Activated T-helper 1 cell treated with anti-CD3 and anti-CD28 coated beads, Interleukin-12 subunit alpha, Interleukin-12 subunit beta, Interleukin-2, Interleukin-4 antibody, amounts not matched to agents 30 ng/mL and 10 ng/mL and 1 ng/mL, durations not matched to agents 14 hours and 24 hours and 36 hours (primary cell): ENCODE measurements around the gene MAP3K20. TPM values are rescaled to one million over a fixed set of nuclear protein-coding genes. Genes with fewer than 3 reads are reported as not detected.

ENCODE experiments used
- DNase-seq: peaks from one replicate; pipeline ENCODE4 v3.0.0; 2021; ENCODE audit warnings: low spot score
- H3K27ac Mint-ChIP-seq: one replicate; pipeline ENCODE4 v1.8.0; 2021; ENCODE audit warnings: mild to moderate bottlenecking, mixed read lengths
- H3K27me3 Mint-ChIP-seq: one replicate; pipeline ENCODE4 v1.8.0; 2022; ENCODE audit warnings: mild to moderate bottlenecking, moderate library complexity, mixed read lengths; ENCODE audit not compliant: insufficient read depth
- H3K36me3 Mint-ChIP-seq: one replicate; pipeline ENCODE4 v1.8.0; 2021; ENCODE audit warnings: low read depth, mixed read lengths
- H3K4me1 Mint-ChIP-seq: one replicate; pipeline ENCODE4 v1.8.0; 2021; ENCODE audit warnings: low read depth, mixed read lengths
- H3K4me3 Mint-ChIP-seq: one replicate; pipeline ENCODE4 v1.8.0; 2021; ENCODE audit warnings: mild to moderate bottlenecking, moderate library complexity, mixed read lengths
- H3K9me3 Mint-ChIP-seq: one replicate; pipeline ENCODE4 v1.8.0; 2021; ENCODE audit warnings: mixed read lengths
- intact Hi-C: fragments of 100-400 bp; cut with micrococcal nuclease; formaldehyde crosslinking; loops from one replicate; pipeline ENCODE4 v1.15.1; 2024
- total RNA-seq: library from RNA; stranded (reverse); gene quantifications from 2 replicates; pipeline ENCODE4 v1.2.3, GENCODE V29; 2022

The MAP3K20 gene
- total RNA-seq, 1 donor from 2014 or later, result 17.7 TPM

GRCh38 chr2:173214213-173214612, 138.6 kb downstream of the MAP3K20 start:
- Mint-ChIP-seq H3K4me3 (no peak overlapping the region), H3K27ac (no peak overlapping the region), H3K4me1 (peaks cover 12% of the 10 kb centered on the region), H3K27me3 (no peaks in the 10 kb centered on the region), H3K36me3 (peaks cover 6% of the 10 kb centered on the region), H3K9me3 (no peaks in the 10 kb centered on the region)
- intact Hi-C loops, result loop anchor here (5.0 to 10.0 kb wide), 2 partner anchors 122 to 1131 kb away; no protein-coding TSS in a partner anchor
- no peak for DNase-seq

DNA sequence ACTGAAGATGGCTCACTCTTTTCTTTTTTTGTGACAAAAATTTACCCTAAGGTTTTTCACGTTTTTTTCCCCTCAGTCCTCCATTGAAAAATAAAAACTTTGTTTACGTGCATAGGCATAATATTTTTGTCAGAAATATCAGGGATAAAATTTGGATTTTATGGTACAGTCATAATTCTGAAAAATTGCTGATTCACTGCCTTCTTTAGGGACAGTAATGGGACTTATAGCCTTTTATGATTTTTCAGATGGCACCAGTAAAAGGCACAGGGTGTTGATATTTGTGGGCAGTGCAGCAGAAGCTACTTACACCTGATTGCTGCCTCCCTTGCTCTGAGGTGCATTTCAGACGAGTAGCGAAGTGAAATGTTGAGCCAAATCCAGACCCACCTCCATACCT, 139.7 kb downstream of the MAP3K20 start:
- intact Hi-C loops, result loop anchor here (10.0 kb wide), 1 partner anchor 1129 kb away; no protein-coding TSS in a partner anchor
- Mint-ChIP-seq H3K36me3 (peaks cover 6% of the 10 kb centered on the region), H3K4me3 (no peak overlapping the region), H3K4me1 (peaks cover 11% of the 10 kb centered on the region), H3K9me3 (no peaks in the 10 kb centered on the region), H3K27ac (no peak overlapping the region), H3K27me3 (no peaks in the 10 kb centered on the region)
- no peak for DNase-seq

- peaks cover 6% of the 10 kb centered on the region for H3K4me1 Mint-ChIP-seq
Measured at GRCh38 chr2:173216051-173216450, 140.4 kb downstream of the MAP3K20 start.

GRCh38 chr2:173216668-173217067, 141.0 kb downstream of the MAP3K20 start:
- no peak for DNase-seq
- H3K4me1 Mint-ChIP-seq, result peaks cover 6% of the 10 kb centered on the region
- no peak overlapping the region for H3K4me3 Mint-ChIP-seq
- H3K36me3 Mint-ChIP-seq, result peaks cover 6% of the 10 kb centered on the region
- intact Hi-C loops, result loop anchor here (10.0 kb wide), 1 partner anchor 1128 kb away; no protein-coding TSS in a partner anchor
- H3K9me3 Mint-ChIP-seq, result no peaks in the 10 kb centered on the region
- no peaks in the 10 kb centered on the region for H3K27me3 Mint-ChIP-seq
- no peak overlapping the region for H3K27ac Mint-ChIP-seq

More at GRCh38 chr2:173216051-173216450, 140.4 kb downstream of the MAP3K20 start:
- no peak overlapping the region for H3K27ac Mint-ChIP-seq
- H3K4me3 Mint-ChIP-seq, result no peak overlapping the region
- peaks cover 5% of the 10 kb centered on the region for H3K36me3 Mint-ChIP-seq
- no peaks in the 10 kb centered on the region for H3K27me3 Mint-ChIP-seq
- H3K9me3 Mint-ChIP-seq, result no peaks in the 10 kb centered on the region
- DNase-seq, result no peak
- intact Hi-C loops, result loop anchor here (10.0 kb wide), 1 partner anchor 1129 kb away; no protein-coding TSS in a partner anchor

DNA sequence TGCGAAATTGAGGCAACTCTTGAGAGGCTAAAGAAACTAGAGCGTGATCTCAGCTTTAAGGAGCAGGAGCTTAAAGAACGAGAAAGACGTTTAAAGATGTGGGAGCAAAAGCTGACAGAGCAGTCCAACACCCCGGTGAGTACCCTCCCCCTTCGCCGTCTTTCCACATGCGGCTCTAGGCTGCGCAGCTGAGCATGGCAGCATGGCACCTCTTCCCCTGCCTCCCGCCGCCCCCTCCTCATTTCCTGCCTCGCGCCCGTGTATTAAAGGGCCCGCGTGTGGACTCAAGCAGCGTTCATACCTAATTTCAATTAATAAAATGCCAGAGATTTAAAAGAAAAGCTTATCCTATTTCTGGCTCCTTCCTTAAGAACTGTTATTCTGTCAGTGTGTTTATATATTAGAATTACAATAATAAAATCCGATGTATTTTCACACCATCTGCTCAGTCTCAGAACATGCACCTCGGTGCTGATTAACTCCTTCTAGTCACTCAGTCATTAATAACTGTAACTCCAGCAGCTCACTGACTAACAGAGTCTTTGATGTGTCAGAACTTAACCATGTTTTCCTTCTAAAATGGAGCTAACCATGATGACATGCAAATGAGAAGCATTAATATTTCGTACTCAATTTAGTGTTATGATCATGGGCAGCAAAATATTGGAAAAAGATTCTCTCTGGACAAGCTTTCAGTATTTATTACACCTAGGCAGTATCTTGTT, 141.6 kb downstream of the MAP3K20 start:
- no peaks in the 10 kb centered on the region for H3K27me3 Mint-ChIP-seq
- no peak overlapping the region for H3K4me3 Mint-ChIP-seq
- peaks cover 6% of the 10 kb centered on the region for H3K36me3 Mint-ChIP-seq
- H3K27ac Mint-ChIP-seq, result no peak overlapping the region
- no peak for DNase-seq
- H3K4me1 Mint-ChIP-seq, result peaks cover 6% of the 10 kb centered on the region
- no peaks in the 10 kb centered on the region for H3K9me3 Mint-ChIP-seq
- intact Hi-C loops, result loop anchor here (10.0 kb wide), 1 partner anchor 1128 kb away; no protein-coding TSS in a partner anchor

- Mint-ChIP-seq H3K27me3 (peaks cover 3% of the 10 kb centered on the region), H3K9me3 (no peaks in the 10 kb centered on the region), H3K4me3 (no peak overlapping the region), H3K36me3 (peaks cover 6% of the 10 kb centered on the region), H3K27ac (no peak overlapping the region), H3K4me1 (peaks cover 6% of the 10 kb centered on the region)
- no peak for DNase-seq
- intact Hi-C loops, result loop anchor here (10.0 kb wide), 1 partner anchor 1126 kb away; no protein-coding TSS in a partner anchor
Measured at GRCh38 chr2:173218326-173219056, 142.8 kb downstream of the MAP3K20 start.

- H3K27me3 Mint-ChIP-seq, result peaks cover 6% of the 10 kb centered on the region
- H3K36me3 Mint-ChIP-seq, result peaks cover 4% of the 10 kb centered on the region
- no peak overlapping the region for H3K4me3 Mint-ChIP-seq
- intact Hi-C loops, result no loop called here
- no peak overlapping the region for H3K27ac Mint-ChIP-seq
- no peak for DNase-seq
- H3K9me3 Mint-ChIP-seq, result no peaks in the 10 kb centered on the region
- H3K4me1 Mint-ChIP-seq, result peaks cover 6% of the 10 kb centered on the region
Measured at GRCh38 chr2:173221132-173221695, 145.6 kb downstream of the MAP3K20 start.

GRCh38 chr2:173221937-173222594, 146.4 kb downstream of the MAP3K20 start:
- intact Hi-C loops, result no loop called here
- Mint-ChIP-seq H3K27ac (no peak overlapping the region), H3K27me3 (peaks cover 6% of the 10 kb centered on the region), H3K4me3 (no peak overlapping the region), H3K9me3 (no peaks in the 10 kb centered on the region), H3K36me3 (peaks cover 4% of the 10 kb centered on the region), H3K4me1 (peaks cover 6% of the 10 kb centered on the region)
- no peak for DNase-seq

GRCh38 chr2:173223871-173224270, 148.2 kb downstream of the MAP3K20 start:
- Mint-ChIP-seq H3K27me3 (peaks cover 9% of the 10 kb centered on the region), H3K27ac (no peak overlapping the region), H3K36me3 (peaks cover 4% of the 10 kb centered on the region)

DNA sequence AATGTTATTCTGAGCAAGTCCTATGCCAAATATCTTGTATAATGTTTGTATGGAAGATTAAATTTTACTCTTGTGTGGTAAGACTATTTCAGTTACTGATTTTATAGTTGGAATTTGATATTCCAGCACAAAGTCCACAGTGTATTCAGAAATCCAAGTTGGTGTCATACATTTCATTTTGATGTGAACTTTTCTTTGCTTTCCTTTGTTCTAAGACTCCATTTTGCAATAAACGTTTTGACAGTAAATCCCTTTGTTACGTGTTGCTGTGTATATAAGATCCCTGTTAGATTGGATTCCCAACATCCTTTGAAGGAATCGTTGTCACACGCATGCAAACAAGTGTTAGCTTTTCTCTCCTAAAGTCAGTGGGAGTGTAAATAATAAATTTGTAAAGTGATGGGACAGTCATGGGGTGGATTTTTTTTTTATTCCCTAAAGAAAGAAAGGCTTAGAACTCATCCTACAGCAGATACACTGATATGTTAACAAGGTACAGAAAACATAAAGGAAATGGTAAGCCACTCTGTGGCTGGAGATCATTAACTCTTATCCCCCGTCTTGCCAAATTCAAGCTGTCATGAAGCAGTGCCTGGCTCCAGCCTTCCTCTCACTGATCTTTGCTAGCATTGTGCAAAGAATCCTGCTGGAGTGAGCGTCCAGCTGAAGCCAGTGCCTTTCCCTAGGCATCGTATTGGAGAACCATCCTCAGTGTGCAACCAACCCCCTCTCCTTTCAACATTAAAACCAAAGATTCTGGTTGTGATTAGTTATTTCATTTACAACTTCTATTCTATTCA, 151.5 kb downstream of the MAP3K20 start:
- Mint-ChIP-seq H3K36me3 (no peaks in the 10 kb centered on the region), H3K27me3 (peaks cover 9% of the 10 kb centered on the region), H3K4me3 (no peak overlapping the region), H3K4me1 (peaks cover 10% of the 10 kb centered on the region), H3K9me3 (no peaks in the 10 kb centered on the region), H3K27ac (no peak overlapping the region)
- DNase-seq, result no peak
- intact Hi-C loops, result no loop called here

More at GRCh38 chr2:173223871-173224270, 148.2 kb downstream of the MAP3K20 start:
- no peak for DNase-seq
- Mint-ChIP-seq H3K9me3 (no peaks in the 10 kb centered on the region), H3K4me1 (peaks cover 4% of the 10 kb centered on the region), H3K4me3 (no peak overlapping the region)
- intact Hi-C loops, result no loop called here

- Mint-ChIP-seq H3K27me3 (peaks cover 3% of the 10 kb centered on the region), H3K36me3 (peaks cover 1% of the 10 kb centered on the region), H3K9me3 (no peaks in the 10 kb centered on the region), H3K27ac (no peak overlapping the region), H3K4me3 (no peak overlapping the region), H3K4me1 (peaks cover 19% of the 10 kb centered on the region)
- intact Hi-C loops, result no loop called here
- no peak for DNase-seq
Measured at GRCh38 chr2:173229086-173229485, 153.4 kb downstream of the MAP3K20 start.

DNA sequence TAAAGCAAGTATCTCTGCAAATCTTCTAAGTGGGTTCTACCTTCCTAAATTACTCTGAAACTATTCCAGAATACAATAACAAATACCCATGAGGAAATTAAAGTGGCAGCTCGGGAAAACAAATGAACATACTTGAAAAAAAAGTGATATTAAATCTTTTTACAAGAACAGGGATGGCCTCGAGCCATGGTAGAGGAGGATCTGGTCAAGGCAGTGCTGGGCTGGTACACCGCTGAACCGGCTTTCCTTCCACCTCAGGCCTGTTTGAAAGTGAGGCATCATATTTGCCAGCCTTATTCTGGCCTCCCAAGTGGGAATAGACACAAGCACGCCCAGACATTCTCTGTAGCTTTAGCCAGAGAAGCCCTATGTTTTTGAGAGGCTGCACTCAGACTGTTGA, 154.5 kb downstream of the MAP3K20 start:
- Mint-ChIP-seq H3K27me3 (peaks cover 3% of the 10 kb centered on the region), H3K36me3 (peaks cover 1% of the 10 kb centered on the region), H3K9me3 (no peaks in the 10 kb centered on the region), H3K27ac (no peak overlapping the region), H3K4me3 (no peak overlapping the region), H3K4me1 (peaks cover 19% of the 10 kb centered on the region)
- no peak for DNase-seq
- intact Hi-C loops, result no loop called here
